LHCN-M2 (cell line): ENCODE results near the gene HACD1. TPM values are rescaled to one million over a fixed set of nuclear protein-coding genes. Genes with fewer than 3 reads are reported as not detected.
"Not testable (repeated sequence)": the region's sequence is repeated elsewhere in the genome, so short reads cannot be mapped to it uniquely, and the experiment has no call there.

Experiments used
- DNase-seq: peaks from one replicate; pipeline ENCODE4 v3.0.0-alpha.2; 2012; ENCODE audit warnings: low read depth
- total RNA-seq: library from RNA; depleted of rRNA; stranded (reverse); fragments of >200 nt; gene quantifications from 2 replicates; pipeline ENCODE4 v1.2.3, GENCODE V29; 2014

Gene HACD1
- total RNA-seq, 1 experiment from 2014 or later, result 39.8 TPM

GRCh38 chr10:17643755-17644484 is 26.7 kb upstream of the HACD1 start, which contains the start of gene STAM:
TSS of gene STAM (plus strand) at chr10:17644151. CDS start at chr10:17644340, 189 bp downstream.
- DNase-seq, result peak; percentile 92

- peak; percentile 93 for DNase-seq
Observed at GRCh38 chr10:17643339-17643754, 26.2 kb upstream of the HACD1 start.

GRCh38 chr10:17640331-17640816 is 23.2 kb upstream of the HACD1 start:
- DNase-seq, result no peak

- DNase-seq, result no peak
Observed at GRCh38 chr10:17637869-17638268, 20.7 kb upstream of the HACD1 start.

GRCh38 chr10:17633353-17633752 is 16.2 kb upstream of the HACD1 start:
- DNase-seq, result no peak

GRCh38 chr10:17632590-17632989 is 15.4 kb upstream of the HACD1 start:
- not testable (repeated sequence) for DNase-seq

- no peak for DNase-seq
Observed at GRCh38 chr10:17626656-17627055, 9.5 kb upstream of the HACD1 start.

- no peak for DNase-seq
Observed at GRCh38 chr10:17624996-17625395, 7.8 kb upstream of the HACD1 start.

GRCh38 chr10:17622061-17622460 is 4.9 kb upstream of the HACD1 start:
- no peak for DNase-seq

GRCh38 chr10:17616403-17617030 is 657 bp downstream of the HACD1 start:
- peak; percentile 66 for DNase-seq

GRCh38 chr10:17609523-17610079 is 7.6 kb downstream of the HACD1 start:
- DNase-seq, result no peak

GRCh38 chr10:17607603-17608332 is 9.4 kb downstream of the HACD1 start:
- DNase-seq, result peak; percentile 63

GRCh38 chr10:17607060-17607459 is 10.1 kb downstream of the HACD1 start:
- DNase-seq, result no peak

GRCh38 chr10:17606547-17607040 is 10.6 kb downstream of the HACD1 start:
- DNase-seq, result no peak

GRCh38 chr10:17605936-17606335 is 11.2 kb downstream of the HACD1 start:
- DNase-seq, result no peak

- DNase-seq, result peak; percentile 51
Observed at GRCh38 chr10:17599089-17599488, 18.1 kb downstream of the HACD1 start.

- DNase-seq, result no peak
Observed at GRCh38 chr10:17597386-17597785, 19.8 kb downstream of the HACD1 start.

GRCh38 chr10:17590969-17591645 is 26.1 kb downstream of the HACD1 start:
- no peak for DNase-seq

GRCh38 chr10:17589316-17589715 is 27.9 kb downstream of the HACD1 start:
- DNase-seq, result not testable (repeated sequence)

- DNase-seq, result no peak
Observed at GRCh38 chr10:17588420-17588819, 28.8 kb downstream of the HACD1 start.

GRCh38 chr10:17587321-17587720 is 29.9 kb downstream of the HACD1 start:
- not testable (repeated sequence) for DNase-seq
